Stromal cell of bone marrow (primary cell): ENCODE measurements around the gene ZNF831.

Source experiments
- DNase-seq: peaks from one replicate; pipeline ENCODE4 v3.0.0-alpha.2; 2012; ENCODE audit warnings: low read depth

The ZNF831 gene

GRCh38 chr20:59163631-59164530, at the start of gene ZNF831:
TSS of gene ZNF831 (plus strand) at chr20:59163821. CDS start at chr20:59191020, 27,199 bp downstream.
- no peak for DNase-seq

- no peak for DNase-seq
Measured at GRCh38 chr20:59117526-59117925, 46.1 kb upstream of the ZNF831 start.

GRCh38 chr20:59118855-59119254, 44.8 kb upstream of the ZNF831 start:
- DNase-seq = no peak

DNA sequence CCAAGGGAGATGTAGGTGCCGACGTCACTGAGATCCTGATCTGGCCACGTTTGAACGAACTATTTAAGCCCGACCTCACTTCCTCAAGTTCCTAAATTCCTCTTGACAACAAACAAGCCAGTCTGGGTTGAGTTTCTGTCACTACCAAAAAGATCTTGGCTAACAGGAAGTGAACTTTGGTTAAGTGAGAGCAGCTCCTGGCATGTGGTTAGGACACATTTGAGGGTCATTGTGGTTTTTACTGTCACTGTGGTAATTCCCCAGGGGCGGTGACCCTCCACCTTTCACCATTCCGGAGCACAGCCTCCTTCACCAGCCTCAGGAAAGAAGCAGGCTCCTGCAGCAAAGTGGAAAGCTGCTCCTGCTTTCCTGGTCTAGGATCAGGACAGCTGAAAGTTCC, 43.1 kb upstream of the ZNF831 start:
- no peak for DNase-seq

DNA sequence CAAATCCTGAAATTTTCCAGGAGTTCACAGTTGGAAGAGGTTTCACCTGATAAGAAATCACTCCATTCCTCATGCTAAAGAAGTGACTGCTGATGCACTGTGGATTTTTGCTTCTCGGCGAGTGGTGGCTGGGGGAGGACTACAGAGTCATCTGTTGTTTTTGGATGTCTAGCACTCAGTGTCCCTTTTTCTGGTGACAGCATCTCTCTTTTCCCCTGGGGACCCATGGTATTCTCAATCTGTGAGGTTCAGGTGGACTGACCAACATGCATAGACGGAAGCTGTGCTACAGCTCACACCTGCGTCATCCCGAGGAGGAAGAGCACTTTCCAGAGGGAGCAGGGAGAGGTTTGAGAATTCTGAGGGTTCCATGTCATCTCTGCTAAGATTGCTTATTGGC, 42.7 kb upstream of the ZNF831 start:
- no peak for DNase-seq

- DNase-seq = no peak
Measured at GRCh38 chr20:59121714-59122565, 41.7 kb upstream of the ZNF831 start.

GRCh38 chr20:59122566-59122919, 41.1 kb upstream of the ZNF831 start:
- no peak for DNase-seq

- no peak for DNase-seq
Measured at GRCh38 chr20:59123011-59123677, 40.5 kb upstream of the ZNF831 start.

GRCh38 chr20:59123678-59124255, 39.9 kb upstream of the ZNF831 start:
- DNase-seq = no peak

GRCh38 chr20:59124296-59125029, 39.2 kb upstream of the ZNF831 start:
- no peak for DNase-seq

DNA sequence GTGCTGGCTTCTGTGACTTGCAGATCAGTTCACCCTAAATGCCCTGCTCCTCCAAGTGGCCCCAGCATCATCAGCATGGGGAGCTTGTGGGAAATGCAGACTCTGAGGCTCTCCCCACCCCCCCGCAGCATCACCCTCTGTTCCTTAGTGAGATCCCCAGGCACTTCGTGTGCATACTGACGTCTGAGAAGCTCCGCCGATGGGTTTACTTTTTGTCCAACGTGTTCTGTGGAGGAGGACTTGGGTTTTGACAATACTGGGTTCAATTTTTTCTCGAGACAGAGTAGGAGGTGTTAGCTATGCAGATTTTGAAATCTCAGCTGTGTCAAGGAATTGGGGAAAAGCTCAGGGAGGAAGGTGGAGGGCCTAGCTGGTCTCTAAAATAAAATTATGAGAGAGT, 38.3 kb upstream of the ZNF831 start:
- DNase-seq = no peak

GRCh38 chr20:59125836-59126235, 37.8 kb upstream of the ZNF831 start:
- no peak for DNase-seq

DNA sequence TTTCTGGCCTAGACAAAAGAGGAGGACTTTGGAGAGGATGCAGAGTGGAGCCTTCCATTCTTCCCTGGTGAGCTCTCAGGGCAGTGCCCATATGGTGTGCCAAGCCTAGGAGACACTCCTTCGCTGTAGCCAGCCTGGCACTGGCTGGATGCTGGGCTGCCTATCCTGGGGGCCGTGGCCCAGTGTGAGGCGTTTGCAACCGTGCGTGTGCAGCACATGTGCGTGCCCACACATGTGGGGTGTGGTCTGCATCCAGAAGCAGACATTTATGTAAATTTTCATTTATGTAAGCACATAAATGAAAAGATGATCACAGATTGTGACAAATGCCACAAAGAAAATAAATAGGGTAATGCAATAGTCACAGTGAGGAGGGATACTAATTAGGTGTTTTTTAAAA, 35.8 kb upstream of the ZNF831 start:
- DNase-seq = no peak

DNA sequence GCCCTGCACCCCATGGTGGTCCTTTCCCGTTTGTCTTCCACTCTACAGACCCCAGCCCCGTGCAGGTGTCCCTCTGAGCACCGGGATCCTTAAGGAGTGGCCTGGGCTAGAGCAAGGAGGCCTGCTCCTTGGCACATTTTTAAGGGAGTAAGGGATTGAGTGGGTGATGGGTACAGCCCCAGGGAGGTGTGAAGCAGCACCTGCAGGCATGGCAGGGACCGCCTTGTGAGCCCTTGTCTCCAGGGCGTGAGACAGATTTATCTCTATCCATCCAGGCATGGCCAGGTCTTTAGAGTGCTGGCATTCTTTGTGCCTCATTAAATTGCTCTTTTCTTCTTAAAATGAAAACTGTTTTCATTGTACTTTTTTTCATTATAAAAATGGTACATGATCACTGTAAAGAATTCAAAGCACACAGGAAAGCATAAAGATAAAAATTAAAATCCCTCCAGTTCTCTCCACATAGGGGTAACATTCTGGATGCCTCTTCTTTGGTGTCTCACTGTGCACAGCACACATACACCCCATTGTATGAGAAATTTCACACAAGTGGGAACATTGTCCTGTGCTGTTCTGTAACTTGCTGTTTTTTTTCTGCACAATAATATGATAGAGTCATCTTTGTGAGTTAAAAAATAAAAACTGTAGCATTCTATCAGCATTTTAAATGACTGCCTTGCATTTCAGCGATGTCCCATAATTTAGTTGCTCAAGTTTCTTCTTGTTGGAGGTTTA, 31.9 kb upstream of the ZNF831 start:
- no peak for DNase-seq

DNA sequence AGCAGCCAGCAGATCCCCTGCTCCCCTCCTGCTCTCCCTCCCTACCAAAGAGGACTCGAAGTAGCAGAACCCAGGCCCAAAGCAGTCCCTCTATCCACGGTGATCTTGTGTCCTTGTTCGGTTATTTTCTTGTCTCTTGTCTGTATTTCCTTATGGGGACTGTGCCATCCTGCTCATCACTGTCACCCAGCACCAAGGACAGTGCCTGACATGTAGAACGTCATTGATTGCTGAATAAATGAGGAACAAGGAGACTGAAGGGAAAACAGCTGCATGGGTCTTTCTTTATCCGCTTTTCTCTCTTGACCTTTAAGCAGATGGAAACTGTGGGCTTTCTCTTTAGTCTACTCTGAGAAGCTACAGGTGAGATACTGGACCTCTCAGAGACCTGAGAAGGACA, 29.4 kb upstream of the ZNF831 start:
- no peak for DNase-seq

DNA sequence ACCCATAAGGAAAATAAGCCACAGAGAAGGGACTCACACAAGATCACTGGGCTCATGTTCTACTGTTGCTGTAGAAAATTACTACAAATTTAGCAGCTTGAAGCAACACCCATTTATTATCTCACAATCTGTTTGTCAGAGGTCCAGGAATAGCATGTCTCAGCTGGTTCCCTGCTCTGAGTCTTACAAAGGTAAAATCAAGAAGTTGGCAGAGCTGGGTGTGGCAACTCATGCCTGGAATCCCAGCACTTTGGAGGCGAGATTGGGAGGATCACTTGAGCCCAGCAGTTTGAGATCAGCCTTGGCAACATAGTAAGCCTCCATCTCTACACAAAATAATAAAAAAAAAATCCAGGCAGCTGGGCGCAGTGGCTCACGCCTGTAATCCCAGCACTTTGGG, 28.5 kb upstream of the ZNF831 start:
- no peak for DNase-seq

DNA sequence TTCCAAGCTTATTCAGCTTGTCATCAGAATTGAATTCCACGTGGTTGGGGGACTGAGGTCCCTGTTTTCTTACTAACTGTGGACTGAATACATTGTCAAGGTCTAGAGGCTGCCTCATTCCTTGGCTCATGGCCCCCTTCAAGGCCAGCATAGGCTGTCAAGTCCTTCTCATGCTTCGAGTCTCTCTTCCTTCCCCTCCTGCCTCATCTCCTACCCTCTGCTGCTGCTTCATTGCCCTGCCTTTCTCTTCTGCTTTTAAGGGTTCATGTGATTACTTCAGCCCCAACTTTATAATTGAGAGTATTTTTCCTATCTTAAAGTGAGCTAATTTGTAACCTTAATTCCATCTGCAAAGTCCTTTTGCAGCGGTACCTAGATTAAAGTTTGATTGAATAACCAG, 27.6 kb upstream of the ZNF831 start:
- no peak for DNase-seq

DNA sequence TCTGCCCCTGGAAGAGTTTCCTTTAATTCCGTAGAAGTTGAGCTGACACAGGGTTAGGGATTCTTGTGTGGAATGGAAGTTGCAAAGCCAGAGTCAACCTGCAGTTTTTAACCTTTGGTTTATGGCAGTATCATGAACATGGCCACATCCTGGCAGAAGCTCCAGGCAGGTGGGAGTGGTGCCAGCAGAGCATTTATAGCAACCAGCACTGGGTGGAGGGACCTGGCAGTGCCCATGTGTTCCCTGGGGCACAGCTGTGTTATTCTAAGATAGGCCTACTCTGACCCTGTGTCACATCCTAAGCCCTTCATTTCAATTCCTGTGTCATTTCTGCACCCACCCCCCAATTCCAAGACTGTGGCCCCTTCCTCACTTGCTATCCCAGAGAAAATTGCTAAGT, 26.1 kb upstream of the ZNF831 start:
- no peak for DNase-seq

DNA sequence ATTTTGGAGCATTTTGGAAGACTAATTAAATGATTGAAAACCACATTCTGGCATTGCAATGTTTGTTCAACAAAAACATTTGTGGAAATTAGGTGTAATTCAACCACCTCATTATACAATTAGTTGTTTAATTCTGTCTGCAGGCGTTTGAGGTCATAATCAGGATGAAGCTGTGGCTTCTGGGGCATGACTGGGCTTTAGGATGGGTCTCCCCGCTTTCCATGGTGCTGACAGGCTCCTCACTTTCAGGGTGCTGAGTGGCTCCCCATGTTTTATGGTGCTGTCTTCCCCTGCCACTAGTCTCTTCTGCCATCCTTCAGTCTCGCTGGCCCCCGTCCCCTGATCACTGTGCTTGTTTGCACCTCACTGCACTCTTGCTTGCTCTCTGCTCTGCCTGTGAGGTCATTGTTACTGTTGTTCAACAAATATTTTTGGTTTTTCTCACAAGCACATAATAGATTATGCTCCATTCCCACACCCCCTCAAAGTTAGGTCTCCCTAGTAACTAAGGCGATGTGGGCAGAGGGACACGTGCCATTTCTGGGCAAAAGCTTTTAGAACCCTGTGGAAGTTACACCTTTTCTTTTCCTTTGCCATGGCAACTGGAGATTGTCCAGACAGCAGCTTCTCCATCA, 25.4 kb upstream of the ZNF831 start:
- DNase-seq = no peak

- no peak for DNase-seq
Measured at GRCh38 chr20:59139998-59140397, 23.6 kb upstream of the ZNF831 start.
